ENCODE data around the gene PHLPP1. TPM values are rescaled to one million over a fixed set of nuclear protein-coding genes. Genes with fewer than 3 reads are reported as not detected.

The PHLPP1 gene
- total and polyA plus RNA-seq, 2 of the 13 experiments (the other 11 are each of a cell fraction or from before 2014, with no cell fraction given), result 9.8 to 18.5 TPM

DNA sequence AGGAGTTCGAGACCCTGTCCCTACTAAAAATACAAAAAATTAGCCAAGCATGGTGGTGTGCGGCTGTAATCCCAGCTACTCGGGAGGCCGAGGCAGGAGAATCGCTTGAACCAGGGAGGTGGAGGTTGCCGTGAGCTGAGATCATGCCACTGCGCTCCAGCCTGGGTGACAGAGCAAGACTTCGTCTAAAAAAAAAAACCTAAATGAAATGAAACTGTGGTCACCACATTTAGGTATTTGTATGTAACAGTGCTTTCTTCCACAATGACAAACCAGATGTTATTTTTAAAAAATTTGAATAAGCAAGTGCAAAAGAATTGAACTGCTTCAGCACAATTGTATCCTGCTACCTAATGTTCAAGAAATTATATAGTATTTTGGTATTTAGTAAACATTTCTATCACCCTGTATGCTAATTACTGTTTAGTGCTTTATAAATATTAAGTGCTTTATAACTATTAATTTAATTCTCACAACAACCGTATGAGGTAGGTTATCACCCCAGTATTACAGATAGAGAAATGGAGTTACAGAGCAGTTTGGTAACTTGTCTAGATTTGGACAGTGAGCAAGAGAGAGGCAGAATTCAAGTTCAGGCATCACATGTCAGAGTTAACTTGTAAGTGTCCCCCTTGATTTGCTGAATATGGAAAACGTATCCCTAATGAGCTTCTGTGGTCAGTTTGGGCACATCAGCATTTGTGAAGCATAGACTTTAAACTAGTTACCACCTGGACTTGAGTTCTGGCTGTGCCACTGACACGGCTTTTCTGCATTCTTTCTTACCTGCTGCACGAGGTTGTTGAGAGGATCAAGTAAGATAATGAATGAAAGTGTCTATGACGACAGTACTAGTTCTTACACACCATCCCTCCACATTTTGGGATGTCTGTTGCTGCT lies 14.4 kb downstream of the PHLPP1 start (continued):
- TF ChIP-seq, protein P1, sequence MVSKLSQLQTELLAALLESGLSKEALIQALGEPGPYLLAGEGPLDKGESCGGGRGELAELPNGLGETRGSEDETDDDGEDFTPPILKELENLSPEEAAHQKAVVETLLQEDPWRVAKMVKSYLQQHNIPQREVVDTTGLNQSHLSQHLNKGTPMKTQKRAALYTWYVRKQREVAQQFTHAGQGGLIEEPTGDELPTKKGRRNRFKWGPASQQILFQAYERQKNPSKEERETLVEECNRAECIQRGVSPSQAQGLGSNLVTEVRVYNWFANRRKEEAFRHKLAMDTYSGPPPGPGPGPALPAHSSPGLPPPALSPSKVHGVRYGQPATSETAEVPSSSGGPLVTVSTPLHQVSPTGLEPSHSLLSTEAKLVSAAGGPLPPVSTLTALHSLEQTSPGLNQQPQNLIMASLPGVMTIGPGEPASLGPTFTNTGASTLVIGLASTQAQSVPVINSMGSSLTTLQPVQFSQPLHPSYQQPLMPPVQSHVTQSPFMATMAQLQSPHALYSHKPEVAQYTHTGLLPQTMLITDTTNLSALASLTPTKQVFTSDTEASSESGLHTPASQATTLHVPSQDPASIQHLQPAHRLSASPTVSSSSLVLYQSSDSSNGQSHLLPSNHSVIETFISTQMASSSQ (IDR thresholded peaks at IDR 0.05; ENCODE audit: low read depth), result no peak
- TF ChIP-seq, protein P1 (CRISPR knock-in tag; IDR thresholded peaks at IDR 0.05; ENCODE audit: borderline replicate concordance), result no peak
- TF ChIP-seq ATM (IDR thresholded peaks at IDR 0.05; ENCODE audit: borderline replicate concordance) (no peak), SRY (CRISPR knock-in tag; IDR thresholded peaks at IDR 0.05) (no peak), HMGA1 (CRISPR knock-in tag; conservative IDR thresholded peaks at IDR 0.05) (no peak), SOX13 (IDR thresholded peaks at IDR 0.05) (no peak), SOX13 (CRISPR knock-in tag; conservative IDR thresholded peaks at IDR 0.05 in 1 of 2, IDR thresholded peaks at IDR 0.05 in 1 of 2) (no peak)

DNA sequence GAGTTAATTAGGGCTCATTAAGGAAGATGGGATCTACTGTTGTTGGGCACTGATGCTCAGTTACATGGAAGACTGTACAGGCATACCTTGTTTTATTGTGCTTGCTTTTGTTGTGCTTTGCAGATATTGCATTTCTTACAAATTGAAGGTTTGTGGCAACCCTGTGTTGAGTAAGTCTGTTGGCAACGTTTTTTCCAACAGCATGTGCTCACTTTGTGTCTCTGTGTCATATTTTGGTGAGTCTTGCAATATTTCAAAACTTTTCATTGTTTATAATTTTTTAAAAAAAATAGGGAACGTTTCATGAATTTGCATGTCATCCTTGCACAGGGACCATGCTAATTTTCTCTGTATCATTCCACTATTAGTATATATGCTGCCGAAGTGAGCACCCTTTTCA lies 15.6 kb downstream of the PHLPP1 start:
- DNase-seq (ENCODE audit: low spot score), result no peak
- Histone ChIP-seq H3K4me3 (replicated peaks in 1 of 3; ENCODE audit: insufficient read depth in 1 of 3, low read depth in 2 of 3, low read length in 3 of 3) (no peak overlapping the region), H3K4me2 (ENCODE audit: low read depth, low read length) (no peak overlapping the region), H2AFZ (ENCODE audit: low read length) (no peak overlapping the region), H3K79me2 (ENCODE audit: insufficient read depth, low read length) (peaks cover 96% of the 10 kb centered on the region), H3K4me1 (ENCODE audit: insufficient read depth, low read length) (peaks cover 6% of the 10 kb centered on the region), H3K27me3 (ENCODE audit: control insufficient read depth in 1 of 2, insufficient read depth in 2 of 2, low read length in 2 of 2) (no peaks in the 10 kb centered on the region), H3K36me3 (replicated peaks in 1 of 2; ENCODE audit: control insufficient read depth in 1 of 2, insufficient read depth in 2 of 2, low read length in 2 of 2) (peaks cover 0 to 2% of the 10 kb centered on the region in 2 experiments; a peak in 2 of 5 replicates), H3K9ac (ENCODE audit: insufficient read depth, low read depth, low read length) (no peak overlapping the region), H3K9me3 (ENCODE audit: low read length) (no peaks in the 10 kb centered on the region), H3K27ac (ENCODE audit: extremely low read length, insufficient read depth, low read length) (no peak overlapping the region), H4K20me1 (ENCODE audit: insufficient read depth, low read length) (no peaks in the 10 kb centered on the region)
- no peak for FAIRE-seq
- CTCF ChIA-PET (ENCODE audit: low intra/inter-chr PET ratio, low total read pairs), result no interaction called here
- in situ Hi-C loops (cut with HindIII; ENCODE audit: extremely low pct_ligation_motif_present, low pct_unique_long_range_greater_than_20kb) (no loop called here), intact Hi-C loops (cut with micrococcal nuclease; ENCODE audit: unreplicated experiment) (no loop called here)
- no TSS peak for BruUV-seq (replicated peaks)
- WGBS (ENCODE audit: low lambda C conversion rate), result 92% methylated on average over 3 of the region's 3 CpGs
- ATAC-seq, result no peak
- POLR2A ChIA-PET, result interaction anchor here (1.9 kb wide), 1 partner anchor 10 kb away, joined by 8 read pairs; no protein-coding TSS in a partner anchor
- TF ChIP-seq ZSCAN29 (CRISPR knock-in tag; conservative IDR thresholded peaks at IDR 0.05) (no peak), CEBPG (CRISPR knock-in tag; IDR thresholded peaks at IDR 0.05) (no peak), ZNF263 (CRISPR knock-in tag; IDR thresholded peaks at IDR 0.05) (no peak), ARID3A (IDR thresholded peaks at IDR 0.05; ENCODE audit: low read depth, low read length) (no peak), ZNF597 (CRISPR knock-in tag; IDR thresholded peaks at IDR 0.05) (no peak), ZNF816 (CRISPR knock-in tag; IDR thresholded peaks at IDR 0.05; ENCODE audit: borderline replicate concordance) (no peak), ZNF101 (CRISPR knock-in tag; IDR thresholded peaks at IDR 0.05; ENCODE audit: borderline replicate concordance, low read depth) (no peak), ZNF354B (CRISPR knock-in tag; IDR thresholded peaks at IDR 0.05) (no peak), ZNF468 (CRISPR knock-in tag; IDR thresholded peaks at IDR 0.05) (no peak), ZNF549 (CRISPR knock-in tag; IDR thresholded peaks at IDR 0.05) (no peak)
